ENCODE data around the gene INTS4.
A peak's percentile ranks its signal among the peaks of the same experiment; 100 is the strongest.
"Not testable (repeated sequence)": the region's sequence is repeated elsewhere in the genome, so short reads cannot be mapped to it uniquely, and the experiment has no call there.

Gene INTS4

GRCh38 chr11:78022397-78023396 is 28.2 kb upstream of the INTS4 start, which contains the start of gene KCTD14:
KCTD14 (minus strand) TSS chr11:78023276; CDS start chr11:78023249, 27 bp downstream.
- DNase-seq, result no peak

GRCh38 chr11:78021611-78022010 is 27.1 kb upstream of the INTS4 start:
- no peak for DNase-seq

GRCh38 chr11:78020246-78020645 is 25.8 kb upstream of the INTS4 start:
- no peak for DNase-seq

GRCh38 chr11:78019808-78020207 is 25.3 kb upstream of the INTS4 start:
- DNase-seq, result no peak

- DNase-seq, result no peak
Observed at GRCh38 chr11:78015878-78016277, 21.4 kb upstream of the INTS4 start.

- not testable (repeated sequence) for DNase-seq
Observed at GRCh38 chr11:78014937-78015520, 20.6 kb upstream of the INTS4 start.

GRCh38 chr11:78011301-78011700 is 16.8 kb upstream of the INTS4 start:
- no peak for DNase-seq

GRCh38 chr11:78010755-78011154 is 16.3 kb upstream of the INTS4 start:
- DNase-seq, result no peak

- DNase-seq, result no peak
Observed at GRCh38 chr11:78010304-78010703, 15.8 kb upstream of the INTS4 start.

GRCh38 chr11:78009062-78009461 is 14.6 kb upstream of the INTS4 start:
- DNase-seq, result no peak

GRCh38 chr11:78000193-78000592 is 5.7 kb upstream of the INTS4 start:
- peak in 1 of 2 experiments; percentile 27 for DNase-seq

- DNase-seq, result no peak
Observed at GRCh38 chr11:77999446-78000030, 5.1 kb upstream of the INTS4 start.

GRCh38 chr11:77993902-77994301 is 566 bp downstream of the INTS4 start:
- DNase-seq, result no peak

GRCh38 chr11:77990981-77991380 is 3.5 kb downstream of the INTS4 start:
- DNase-seq, result no peak

GRCh38 chr11:77986456-77986855 is 8.0 kb downstream of the INTS4 start:
- not testable (repeated sequence) for DNase-seq

GRCh38 chr11:77981346-77981947 is 13.0 kb downstream of the INTS4 start:
- no peak for DNase-seq

- DNase-seq, result no peak
Observed at GRCh38 chr11:77968337-77968736, 26.1 kb downstream of the INTS4 start.

GRCh38 chr11:77967753-77968152 is 26.7 kb downstream of the INTS4 start:
- no peak for DNase-seq

- no peak for DNase-seq
Observed at GRCh38 chr11:77967121-77967520, 27.3 kb downstream of the INTS4 start.

- no peak for DNase-seq
Observed at GRCh38 chr11:77966338-77966737, 28.1 kb downstream of the INTS4 start.

GRCh38 chr11:77959434-77959833 is 35.0 kb downstream of the INTS4 start:
- DNase-seq, result no peak

- not testable (repeated sequence) for DNase-seq
Observed at GRCh38 chr11:77958583-77959177, 35.8 kb downstream of the INTS4 start.

GRCh38 chr11:77943296-77943695 is 51.2 kb downstream of the INTS4 start:
- not testable (repeated sequence) for DNase-seq
